ENCODE measurements around the gene COL18A1. TPM values are rescaled to one million over a fixed set of nuclear protein-coding genes. Genes with fewer than 3 reads are reported as not detected.
"Not testable (repeated sequence)": the region's sequence is repeated elsewhere in the genome, so short reads cannot be mapped to it uniquely, and the experiment has no call there.

COL18A1 gene
- total and polyA plus RNA-seq, 5 donors: 52.3 to 134 (median 80.5) TPM

GRCh38 chr21:45496968-45497845, 92.2 kb downstream of the COL18A1 start:
- Histone ChIP-seq H3K4me3 (ENCODE audit: low read length) (no peak overlapping the region), H3K4me1 (ENCODE audit: control insufficient read depth, insufficient read depth, low read length) (no peaks in the 10 kb centered on the region), H3K27me3 (ENCODE audit: control insufficient read depth, insufficient read depth) (no peaks in the 10 kb centered on the region), H3K27ac (ENCODE audit: low read length) (no peak overlapping the region), H3K9me3 (ENCODE audit: control insufficient read depth, low read length) (no peaks in the 10 kb centered on the region)
- intact Hi-C loops (cut with DNase I): no loop called here
- ATAC-seq (peak in 1 of 2 donors; percentile 21), DNase-seq (peak; percentile 20 to 57 (median 56))
- 89% methylated on average over 22 of the region's 22 CpGs for WGBS

- 94% methylated on average over 39 of the region's 39 CpGs for WGBS
- DNase-seq (peak; percentile 12 to 50 (median 38)), ATAC-seq (no peak)
- H3K9me3 ChIP-seq (ENCODE audit: control insufficient read depth, low read length): no peaks in the 10 kb centered on the region
- H3K4me1 ChIP-seq (ENCODE audit: control insufficient read depth, insufficient read depth, low read length): no peaks in the 10 kb centered on the region
- no peak overlapping the region for H3K4me3 ChIP-seq (ENCODE audit: low read length)
- H3K27ac ChIP-seq (ENCODE audit: low read length): no peak overlapping the region
- intact Hi-C loops (cut with DNase I): no loop called here
- no peaks in the 10 kb centered on the region for H3K27me3 ChIP-seq (ENCODE audit: control insufficient read depth, insufficient read depth)
These were observed 93.1 kb downstream of the COL18A1 start for GRCh38 chr21:45497846-45498645.

GRCh38 chr21:45498646-45499000, 93.7 kb downstream of the COL18A1 start:
- Histone ChIP-seq H3K4me1 (ENCODE audit: control insufficient read depth, insufficient read depth, low read length) (no peaks in the 10 kb centered on the region), H3K4me3 (ENCODE audit: low read length) (no peak overlapping the region), H3K27ac (ENCODE audit: low read length) (no peak overlapping the region), H3K9me3 (ENCODE audit: control insufficient read depth, low read length) (no peaks in the 10 kb centered on the region), H3K27me3 (ENCODE audit: control insufficient read depth, insufficient read depth) (no peaks in the 10 kb centered on the region)
- 91% methylated on average over 9 of the region's 9 CpGs for WGBS
- intact Hi-C loops (cut with DNase I): no loop called here
- no peak for ATAC-seq
- peak in 1 of 3 donors; percentile 2 for DNase-seq

GRCh38 chr21:45499201-45499750, 94.3 kb downstream of the COL18A1 start:
- no peak overlapping the region for H3K27ac ChIP-seq (ENCODE audit: low read length)
- ATAC-seq (no peak), DNase-seq (peak; percentile 10 to 48 (median 38))
- H3K27me3 ChIP-seq (ENCODE audit: control insufficient read depth, insufficient read depth): no peaks in the 10 kb centered on the region
- no peak overlapping the region for H3K4me3 ChIP-seq (ENCODE audit: low read length)
- intact Hi-C loops (cut with DNase I): no loop called here
- WGBS: 88% methylated on average over 25 of the region's 25 CpGs
- no peaks in the 10 kb centered on the region for H3K9me3 ChIP-seq (ENCODE audit: control insufficient read depth, low read length)
- H3K4me1 ChIP-seq (ENCODE audit: control insufficient read depth, insufficient read depth, low read length): no peaks in the 10 kb centered on the region

GRCh38 chr21:45499970-45500577, 95.1 kb downstream of the COL18A1 start:
- H3K9me3 ChIP-seq (ENCODE audit: control insufficient read depth, low read length): no peaks in the 10 kb centered on the region
- peak; percentile 7 to 20 (median 19) for DNase-seq
- intact Hi-C loops (cut with DNase I): no loop called here
- no peaks in the 10 kb centered on the region for H3K27me3 ChIP-seq (ENCODE audit: control insufficient read depth, insufficient read depth)
- no peaks in the 10 kb centered on the region for H3K4me1 ChIP-seq (ENCODE audit: control insufficient read depth, insufficient read depth, low read length)
- no peak overlapping the region for H3K27ac ChIP-seq (ENCODE audit: low read length)
- peak in 1 of 2 donors; percentile 8 for ATAC-seq
- WGBS: 91% methylated on average over 6 of the region's 6 CpGs
- no peak overlapping the region for H3K4me3 ChIP-seq (ENCODE audit: low read length)

GRCh38 chr21:45501081-45502005, 96.4 kb downstream of the COL18A1 start:
- WGBS: 91% methylated on average over 19 of the region's 20 CpGs
- H3K4me1 ChIP-seq (ENCODE audit: control insufficient read depth, insufficient read depth, low read length); H3K9me3 ChIP-seq (ENCODE audit: control insufficient read depth, low read length); intact Hi-C loops (cut with DNase I); H3K4me3 ChIP-seq (ENCODE audit: low read length); H3K27ac ChIP-seq (ENCODE audit: low read length); ATAC-seq; H3K27me3 ChIP-seq (ENCODE audit: control insufficient read depth, insufficient read depth): not testable (repeated sequence)
- DNase-seq: peak; percentile 4 to 31 (median 28)

GRCh38 chr21:45502006-45502345, 97.0 kb downstream of the COL18A1 start:
- Histone ChIP-seq H3K27ac (ENCODE audit: low read length) (no peak overlapping the region), H3K27me3 (ENCODE audit: control insufficient read depth, insufficient read depth) (no peaks in the 10 kb centered on the region), H3K4me1 (ENCODE audit: control insufficient read depth, insufficient read depth, low read length) (no peaks in the 10 kb centered on the region), H3K9me3 (ENCODE audit: control insufficient read depth, low read length) (no peaks in the 10 kb centered on the region), H3K4me3 (ENCODE audit: low read length) (no peak overlapping the region)
- intact Hi-C loops (cut with DNase I): no loop called here
- WGBS: 87% methylated on average over 13 of the region's 13 CpGs
- peak in 2 of 3 donors; percentile 42 to 52 for DNase-seq
- no peak for ATAC-seq

GRCh38 chr21:45502600-45502999, 97.6 kb downstream of the COL18A1 start:
- Histone ChIP-seq H3K9me3 (ENCODE audit: control insufficient read depth, low read length) (no peaks in the 10 kb centered on the region), H3K27me3 (ENCODE audit: control insufficient read depth, insufficient read depth) (no peaks in the 10 kb centered on the region), H3K27ac (ENCODE audit: low read length) (no peak overlapping the region), H3K4me3 (ENCODE audit: low read length) (no peak overlapping the region), H3K4me1 (ENCODE audit: control insufficient read depth, insufficient read depth, low read length) (no peaks in the 10 kb centered on the region)
- no peak for ATAC-seq
- intact Hi-C loops (cut with DNase I): no loop called here
- DNase-seq: peak in 2 of 3 donors; percentile 9 to 27
- 93% methylated on average over 10 of the region's 10 CpGs for WGBS

GRCh38 chr21:45503226-45503625, 98.3 kb downstream of the COL18A1 start:
- H3K27me3 ChIP-seq (ENCODE audit: control insufficient read depth, insufficient read depth); DNase-seq; H3K9me3 ChIP-seq (ENCODE audit: control insufficient read depth, low read length); intact Hi-C loops (cut with DNase I); H3K4me1 ChIP-seq (ENCODE audit: control insufficient read depth, insufficient read depth, low read length); ATAC-seq; H3K4me3 ChIP-seq (ENCODE audit: low read length); H3K27ac ChIP-seq (ENCODE audit: low read length): not testable (repeated sequence)
- WGBS: 93% methylated on average over 3 of the region's 4 CpGs

- Histone ChIP-seq H3K27me3 (ENCODE audit: control insufficient read depth, insufficient read depth) (no peaks in the 10 kb centered on the region), H3K27ac (ENCODE audit: low read length) (no peak overlapping the region), H3K4me1 (ENCODE audit: control insufficient read depth, insufficient read depth, low read length) (no peaks in the 10 kb centered on the region), H3K9me3 (ENCODE audit: control insufficient read depth, low read length) (no peaks in the 10 kb centered on the region), H3K4me3 (ENCODE audit: low read length) (no peak overlapping the region)
- intact Hi-C loops (cut with DNase I): no loop called here
- ATAC-seq (no peak), DNase-seq (peak; percentile 11 to 41 (median 38))
- 90% methylated on average over 22 of the region's 22 CpGs for WGBS
These were observed 99.1 kb downstream of the COL18A1 start for GRCh38 chr21:45504021-45504515.

Data from right cardiac atrium (tissue), 5 donors.